ENCODE measurements around the gene AP1G2. TPM values are rescaled to one million over a fixed set of nuclear protein-coding genes. Genes with fewer than 3 reads are reported as not detected.

AP1G2 gene
- total and polyA plus RNA-seq, 2 of the 13 experiments (the other 11 are each of a cell fraction or from before 2014, with no cell fraction given), result 96.9 to 611 TPM

GRCh38 chr14:23568600-23569331 lies 1.2 kb upstream of the AP1G2 start (continued):
- no peak for TF ChIP-seq ARID2 (CRISPR knock-in tag; IDR thresholded peaks at IDR 0.05; ENCODE audit: borderline replicate concordance)
- no peak for TF ChIP-seq REL (CRISPR knock-in tag; conservative IDR thresholded peaks at IDR 0.05)
- 0 out of 2 replicates have a peak, but pooled peaks have one; percentile 4 for TF ChIP-seq ZNF318 (CRISPR knock-in tag; IDR thresholded peaks at IDR 0.05)
- 0 out of 2 replicates have a peak, but pooled peaks have one; percentile 42 for TF ChIP-seq ZNF574 (CRISPR knock-in tag; IDR thresholded peaks at IDR 0.05)
- no peak for TF ChIP-seq ADNP (CRISPR knock-in tag; IDR thresholded peaks at IDR 0.05)
- no peak for TF ChIP-seq FOXO4 (CRISPR knock-in tag; conservative IDR thresholded peaks at IDR 0.05)
- TF ChIP-seq BCL3 (CRISPR knock-in tag; IDR thresholded peaks at IDR 0.05), result peak; percentile 6; the same call in 1 of the 2 replicates
- no peak for TF ChIP-seq TEF (CRISPR knock-in tag; IDR thresholded peaks at IDR 0.05)
- TF ChIP-seq RNF219 (CRISPR knock-in tag; IDR thresholded peaks at IDR 0.05), result no peak
- TF ChIP-seq MIER3 (CRISPR knock-in tag; IDR thresholded peaks at IDR 0.05; ENCODE audit: borderline replicate concordance), result no peak
